Stimulated activated CD8-positive, alpha-beta memory T cell treated with anti-CD3 and anti-CD28 coated beads, Interleukin-4, amount 100 ng/mL, for 48 hours (primary cell): ENCODE data around the gene UROC1.

ENCODE experiments used
- DNase-seq: peaks from one replicate; pipeline ENCODE4 v3.0.0-alpha.2; 2020

Gene UROC1

GRCh38 chr3:126529585-126530170, 12.1 kb upstream of the UROC1 start:
- no peak for DNase-seq

GRCh38 chr3:126528800-126529541, 11.4 kb upstream of the UROC1 start:
- no peak for DNase-seq

- no peak for DNase-seq
Observed at GRCh38 chr3:126528419-126528799, 10.8 kb upstream of the UROC1 start.

GRCh38 chr3:126527455-126528211, 10.1 kb upstream of the UROC1 start:
- no peak for DNase-seq

- no peak for DNase-seq
Observed at GRCh38 chr3:126527006-126527405, 9.4 kb upstream of the UROC1 start.

GRCh38 chr3:126526668-126527005, 9.1 kb upstream of the UROC1 start:
- DNase-seq, result no peak

- no peak for DNase-seq
Observed at GRCh38 chr3:126525853-126526667, 8.5 kb upstream of the UROC1 start.

- DNase-seq, result no peak
Observed at GRCh38 chr3:126525091-126525852, 7.7 kb upstream of the UROC1 start.

- DNase-seq, result peak; percentile 29
Observed at GRCh38 chr3:126524429-126524988, 6.9 kb upstream of the UROC1 start.

- no peak for DNase-seq
Observed at GRCh38 chr3:126523745-126524428, 6.3 kb upstream of the UROC1 start, which contains the start of gene CHST13. Gene CHST13 (plus strand): TSS chr3:126524155. CDS start chr3:126524333, 178 bp downstream.

- DNase-seq, result peak; percentile 66
Observed at GRCh38 chr3:126522363-126522788, 4.8 kb upstream of the UROC1 start.

- DNase-seq, result no peak
Observed at GRCh38 chr3:126521122-126521891, 3.7 kb upstream of the UROC1 start.

GRCh38 chr3:126519506-126520455, 2.2 kb upstream of the UROC1 start:
- no peak for DNase-seq

- no peak for DNase-seq
Observed at GRCh38 chr3:126518779-126519177, 1.2 kb upstream of the UROC1 start.

GRCh38 chr3:126517986-126518778, 609 bp upstream of the UROC1 start:
- DNase-seq, result no peak

- DNase-seq, result no peak
Observed at GRCh38 chr3:126516936-126517290, 660 bp downstream of the UROC1 start.

- no peak for DNase-seq
Observed at GRCh38 chr3:126516152-126516935, 1.2 kb downstream of the UROC1 start.
